ENCODE measurements around the gene TOMM40. TPM values are rescaled to one million over a fixed set of nuclear protein-coding genes. Genes with fewer than 3 reads are reported as not detected.

Gene TOMM40
- total and polyA plus RNA-seq, 2 of the 13 experiments (the other 11 are each of a cell fraction or from before 2014, with no cell fraction given): 72.0 to 110 TPM

DNA sequence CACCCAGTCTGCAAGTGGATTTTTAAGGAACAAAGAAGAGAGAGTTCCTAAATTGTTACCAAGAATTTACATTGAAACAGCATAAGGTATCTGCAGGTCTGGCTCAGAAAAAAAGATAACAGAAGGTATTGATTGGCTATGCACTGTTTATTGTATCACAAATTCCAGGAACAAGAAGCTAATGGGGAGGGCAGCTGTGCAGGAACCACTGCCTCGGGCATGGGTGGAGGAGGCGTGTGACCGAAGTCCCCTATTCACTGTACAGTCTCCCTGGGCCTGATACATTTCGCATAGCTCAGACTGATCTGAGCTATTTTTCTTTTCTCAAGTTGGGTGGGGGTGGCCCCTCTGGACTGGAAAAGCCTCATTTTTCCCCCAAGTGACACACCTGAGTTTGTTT, 33.2 kb upstream of the TOMM40 start (continued):
- TF ChIP-seq, protein P1, sequence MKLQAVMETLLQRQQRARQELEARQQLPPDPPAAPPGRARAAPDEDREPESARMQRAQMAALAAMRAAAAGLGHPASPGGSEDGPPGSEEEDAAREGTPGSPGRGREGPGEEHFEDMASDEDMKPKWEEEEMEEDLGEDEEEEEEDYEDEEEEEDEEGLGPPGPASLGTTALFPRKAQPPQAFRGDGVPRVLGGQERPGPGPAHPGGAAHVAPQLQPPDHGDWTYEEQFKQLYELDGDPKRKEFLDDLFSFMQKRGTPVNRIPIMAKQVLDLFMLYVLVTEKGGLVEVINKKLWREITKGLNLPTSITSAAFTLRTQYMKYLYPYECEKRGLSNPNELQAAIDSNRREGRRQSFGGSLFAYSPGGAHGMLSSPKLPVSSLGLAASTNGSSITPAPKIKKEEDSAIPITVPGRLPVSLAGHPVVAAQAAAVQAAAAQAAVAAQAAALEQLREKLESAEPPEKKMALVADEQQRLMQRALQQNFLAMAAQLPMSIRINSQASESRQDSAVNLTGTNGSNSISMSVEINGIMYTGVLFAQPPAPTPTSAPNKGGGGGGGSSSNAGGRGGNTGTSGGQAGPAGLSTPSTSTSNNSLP (IDR thresholded peaks at IDR 0.05; ENCODE audit: low read depth, low read length): peak; percentile 51; the same call in 1 of the 2 replicates
- TF ChIP-seq ETV5 (CRISPR knock-in tag; IDR thresholded peaks at IDR 0.05; ENCODE audit: borderline replicate concordance) (no peak; the same call in 1 of the 2 replicates), HNRNPLL (IDR thresholded peaks at IDR 0.05; ENCODE audit: low read depth, low read length, poor library complexity, severe bottlenecking) (no peak), MEF2D (CRISPR knock-in tag; IDR thresholded peaks at IDR 0.05) (0 out of 2 replicates have a peak, but pooled peaks have one; percentile 21), ELF3 (CRISPR knock-in tag; IDR thresholded peaks at IDR 0.05) (peak; percentile 40; the same call in 1 of the 2 replicates), ZNF235 (CRISPR knock-in tag; IDR thresholded peaks at IDR 0.05; ENCODE audit: borderline replicate concordance) (no peak), SOX13 (IDR thresholded peaks at IDR 0.05) (no peak), SOX13 (CRISPR knock-in tag; conservative IDR thresholded peaks at IDR 0.05 in 1 of 2, IDR thresholded peaks at IDR 0.05 in 1 of 2) (peak in 1 of 2 experiments; percentile 81; a peak in 2 of 4 replicates)
- TF ChIP-seq, protein P2, sequence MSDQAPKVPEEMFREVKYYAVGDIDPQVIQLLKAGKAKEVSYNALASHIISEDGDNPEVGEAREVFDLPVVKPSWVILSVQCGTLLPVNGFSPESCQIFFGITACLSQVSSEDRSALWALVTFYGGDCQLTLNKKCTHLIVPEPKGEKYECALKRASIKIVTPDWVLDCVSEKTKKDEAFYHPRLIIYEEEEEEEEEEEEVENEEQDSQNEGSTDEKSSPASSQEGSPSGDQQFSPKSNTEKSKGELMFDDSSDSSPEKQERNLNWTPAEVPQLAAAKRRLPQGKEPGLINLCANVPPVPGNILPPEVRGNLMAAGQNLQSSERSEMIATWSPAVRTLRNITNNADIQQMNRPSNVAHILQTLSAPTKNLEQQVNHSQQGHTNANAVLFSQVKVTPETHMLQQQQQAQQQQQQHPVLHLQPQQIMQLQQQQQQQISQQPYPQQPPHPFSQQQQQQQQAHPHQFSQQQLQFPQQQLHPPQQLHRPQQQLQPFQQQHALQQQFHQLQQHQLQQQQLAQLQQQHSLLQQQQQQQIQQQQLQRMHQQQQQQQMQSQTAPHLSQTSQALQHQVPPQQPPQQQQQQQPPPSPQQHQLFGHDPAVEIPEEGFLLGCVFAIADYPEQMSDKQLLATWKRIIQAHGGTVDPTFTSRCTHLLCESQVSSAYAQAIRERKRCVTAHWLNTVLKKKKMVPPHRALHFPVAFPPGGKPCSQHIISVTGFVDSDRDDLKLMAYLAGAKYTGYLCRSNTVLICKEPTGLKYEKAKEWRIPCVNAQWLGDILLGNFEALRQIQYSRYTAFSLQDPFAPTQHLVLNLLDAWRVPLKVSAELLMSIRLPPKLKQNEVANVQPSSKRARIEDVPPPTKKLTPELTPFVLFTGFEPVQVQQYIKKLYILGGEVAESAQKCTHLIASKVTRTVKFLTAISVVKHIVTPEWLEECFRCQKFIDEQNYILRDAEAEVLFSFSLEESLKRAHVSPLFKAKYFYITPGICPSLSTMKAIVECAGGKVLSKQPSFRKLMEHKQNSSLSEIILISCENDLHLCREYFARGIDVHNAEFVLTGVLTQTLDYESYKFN (CRISPR knock-in tag; conservative IDR thresholded peaks at IDR 0.05): peak; percentile 73
- TF ChIP-seq, protein P3, sequence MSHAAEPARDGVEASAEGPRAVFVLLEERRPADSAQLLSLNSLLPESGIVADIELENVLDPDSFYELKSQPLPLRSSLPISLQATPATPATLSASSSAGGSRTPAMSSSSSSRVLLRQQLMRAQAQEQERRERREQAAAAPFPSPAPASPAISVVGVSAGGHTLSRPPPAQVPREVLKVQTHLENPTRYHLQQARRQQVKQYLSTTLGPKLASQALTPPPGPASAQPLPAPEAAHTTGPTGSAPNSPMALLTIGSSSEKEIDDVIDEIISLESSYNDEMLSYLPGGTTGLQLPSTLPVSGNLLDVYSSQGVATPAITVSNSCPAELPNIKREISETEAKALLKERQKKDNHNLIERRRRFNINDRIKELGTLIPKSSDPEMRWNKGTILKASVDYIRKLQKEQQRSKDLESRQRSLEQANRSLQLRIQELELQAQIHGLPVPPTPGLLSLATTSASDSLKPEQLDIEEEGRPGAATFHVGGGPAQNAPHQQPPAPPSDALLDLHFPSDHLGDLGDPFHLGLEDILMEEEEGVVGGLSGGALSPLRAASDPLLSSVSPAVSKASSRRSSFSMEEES (CRISPR knock-in tag; IDR thresholded peaks at IDR 0.05): no peak
- TF ChIP-seq, protein P4, sequence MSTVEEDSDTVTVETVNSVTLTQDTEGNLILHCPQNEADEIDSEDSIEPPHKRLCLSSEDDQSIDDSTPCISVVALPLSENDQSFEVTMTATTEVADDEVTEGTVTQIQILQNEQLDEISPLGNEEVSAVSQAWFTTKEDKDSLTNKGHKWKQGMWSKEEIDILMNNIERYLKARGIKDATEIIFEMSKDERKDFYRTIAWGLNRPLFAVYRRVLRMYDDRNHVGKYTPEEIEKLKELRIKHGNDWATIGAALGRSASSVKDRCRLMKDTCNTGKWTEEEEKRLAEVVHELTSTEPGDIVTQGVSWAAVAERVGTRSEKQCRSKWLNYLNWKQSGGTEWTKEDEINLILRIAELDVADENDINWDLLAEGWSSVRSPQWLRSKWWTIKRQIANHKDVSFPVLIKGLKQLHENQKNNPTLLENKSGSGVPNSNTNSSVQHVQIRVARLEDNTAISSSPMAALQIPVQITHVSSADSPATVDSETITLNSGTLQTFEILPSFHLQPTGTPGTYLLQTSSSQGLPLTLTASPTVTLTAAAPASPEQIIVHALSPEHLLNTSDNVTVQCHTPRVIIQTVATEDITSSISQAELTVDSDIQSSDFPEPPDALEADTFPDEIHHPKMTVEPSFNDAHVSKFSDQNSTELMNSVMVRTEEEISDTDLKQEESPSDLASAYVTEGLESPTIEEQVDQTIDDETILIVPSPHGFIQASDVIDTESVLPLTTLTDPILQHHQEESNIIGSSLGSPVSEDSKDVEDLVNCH (CRISPR knock-in tag; IDR thresholded peaks at IDR 0.05): no peak

Measured in HepG2 (cell line).